ENCODE data around the gene EML2. TPM values are rescaled to one million over a fixed set of nuclear protein-coding genes. Genes with fewer than 3 reads are reported as not detected.
A peak's percentile ranks its signal among the peaks of the same experiment; 100 is the strongest.
"Not testable (repeated sequence)": the region's sequence is repeated elsewhere in the genome, so short reads cannot be mapped to it uniquely, and the experiment has no call there.

The EML2 gene
- total RNA-seq, 1 donor from 2014 or later: 19.3 TPM

DNA sequence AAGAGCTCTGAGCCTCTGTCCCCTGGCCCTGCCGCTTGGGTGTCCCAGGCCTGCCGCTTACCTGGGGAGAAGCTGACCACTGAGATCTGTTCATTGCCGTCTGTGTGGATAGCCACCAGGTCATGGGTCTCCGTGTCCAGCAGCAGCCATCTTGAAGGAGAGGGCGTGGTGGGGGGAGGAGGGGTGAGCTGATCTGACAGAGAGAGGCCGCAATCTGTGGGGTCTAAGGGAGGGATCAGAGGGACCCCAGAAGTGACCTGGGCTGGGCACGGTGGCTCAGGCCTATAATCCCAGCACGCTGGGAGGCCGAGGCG is 22.5 kb downstream of the EML2 start:
- DNase-seq (ENCODE audit: extremely low read depth, low read depth, low spot score): no peak

DNA sequence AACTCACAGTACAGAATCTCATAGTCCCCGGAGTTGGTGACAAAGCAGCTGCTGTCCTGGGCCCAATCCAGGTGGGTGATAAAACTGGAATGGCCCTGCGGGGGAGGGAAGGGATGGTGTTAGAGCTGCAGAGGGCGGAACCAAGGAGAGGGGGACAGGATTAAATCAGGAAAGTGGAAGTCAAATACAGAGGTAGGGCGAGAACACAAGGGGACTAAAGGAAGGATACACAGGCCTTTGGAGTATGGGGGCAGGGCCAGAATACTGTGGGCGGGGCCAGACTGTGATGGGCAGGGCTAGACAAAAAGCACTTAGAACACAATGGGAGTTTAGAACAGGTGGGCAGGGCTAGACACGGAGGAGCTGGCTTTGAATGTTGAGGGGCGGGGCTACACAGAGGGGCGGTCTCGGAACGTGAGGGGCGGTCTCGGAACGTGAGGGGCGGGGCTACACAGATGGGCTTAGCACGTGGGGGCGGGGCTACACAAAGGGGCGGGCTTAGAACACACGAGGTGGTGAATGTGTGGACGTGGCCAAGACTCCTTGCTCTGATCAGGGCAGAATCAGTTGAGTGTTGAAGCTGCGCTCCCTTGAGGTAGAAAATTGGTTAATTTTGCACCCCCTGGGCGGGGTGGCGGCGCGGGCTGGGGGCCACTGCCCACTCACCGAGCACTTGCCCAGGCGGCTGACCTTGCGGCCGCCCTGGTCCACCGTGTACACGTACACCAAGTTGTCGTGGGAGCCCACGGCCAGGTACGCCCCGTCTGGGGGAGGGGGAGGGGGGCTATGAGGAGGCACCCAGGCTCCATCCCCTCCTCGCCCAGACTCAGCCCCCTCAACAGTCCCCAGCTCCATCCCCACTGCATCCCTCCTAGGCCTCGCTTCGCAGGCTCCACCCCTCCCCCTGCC is 23.1 kb downstream of the EML2 start:
- peak; percentile 91 for DNase-seq (ENCODE audit: extremely low read depth, low read depth, low spot score)

DNA sequence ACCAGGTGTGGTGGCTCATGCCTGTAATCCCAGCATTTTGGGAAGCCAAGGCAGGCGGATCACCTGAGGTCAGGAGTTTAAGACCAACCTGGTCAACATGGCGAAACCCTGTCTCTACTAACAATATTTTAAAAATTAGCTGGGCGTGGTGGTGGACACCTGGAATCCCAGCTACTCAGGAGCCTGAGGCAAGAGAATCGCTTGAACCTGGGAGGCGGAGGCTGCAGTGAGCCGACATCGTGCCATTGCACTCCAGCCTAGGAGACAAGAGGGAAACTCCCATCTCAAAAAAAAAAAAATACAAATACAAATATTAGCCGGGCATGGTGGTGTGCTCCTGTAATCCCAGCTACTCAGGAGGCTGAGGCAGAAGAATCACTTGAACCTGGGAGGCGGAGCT is 24.1 kb downstream of the EML2 start:
- not testable (repeated sequence) for DNase-seq (ENCODE audit: extremely low read depth, low read depth, low spot score)

DNA sequence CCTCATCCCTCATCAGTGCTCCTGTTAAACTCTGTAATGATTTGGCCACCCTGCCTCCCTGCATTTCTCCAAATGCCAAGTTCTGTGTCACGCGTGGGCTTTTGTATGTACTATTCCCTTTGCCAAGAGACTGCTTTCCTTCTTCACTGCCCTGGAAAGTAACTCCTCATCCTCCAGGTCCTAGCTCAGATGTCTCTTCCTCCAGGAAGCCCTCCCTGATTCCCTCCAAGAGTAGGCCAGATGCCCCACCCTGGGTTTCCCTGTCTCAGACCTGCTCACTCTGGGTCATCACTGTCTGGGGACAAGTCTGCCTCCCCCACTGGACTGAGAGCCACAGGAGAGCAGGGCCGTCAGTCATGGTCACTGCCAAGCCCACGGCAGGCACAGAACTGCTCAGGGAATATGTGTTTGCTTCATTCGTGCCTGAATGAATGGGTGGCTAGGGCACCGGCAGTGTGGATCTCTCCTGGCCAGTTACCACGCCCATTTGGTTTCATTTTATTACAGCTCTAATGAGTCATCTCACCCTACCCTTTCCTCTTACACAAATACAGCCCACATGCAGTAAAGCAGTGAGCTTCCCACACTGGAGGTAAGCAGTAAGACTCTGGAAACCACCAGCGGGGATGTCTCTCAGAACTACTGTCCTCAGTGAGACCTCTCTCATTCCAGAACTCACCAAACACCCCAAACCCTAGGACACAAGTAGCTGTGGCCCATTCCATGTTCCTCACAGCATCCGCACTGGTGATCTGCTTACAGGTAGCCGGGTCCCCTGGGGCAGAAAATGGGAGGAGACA is 25.1 kb downstream of the EML2 start:
- no peak for DNase-seq (ENCODE audit: extremely low read depth, low read depth, low spot score)

DNA sequence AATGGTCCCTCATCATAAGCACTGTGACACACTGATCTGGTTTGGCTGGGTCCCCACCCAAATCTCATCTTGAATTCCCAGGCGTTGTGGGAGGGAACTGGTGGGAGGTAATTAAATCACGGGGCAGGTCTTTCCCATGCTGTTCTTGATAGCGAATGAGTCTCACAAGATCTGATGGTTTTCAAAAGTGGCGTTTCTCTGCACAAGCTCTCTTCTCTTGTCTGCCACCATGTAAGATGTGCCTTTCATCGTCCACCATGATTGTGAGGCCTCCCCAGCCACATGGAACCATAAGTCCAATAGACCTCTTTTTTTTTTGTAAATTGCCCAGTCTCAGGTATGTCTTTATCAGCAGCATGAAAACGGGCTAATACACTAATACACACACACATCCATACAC is 30.2 kb downstream of the EML2 start:
- no peak for DNase-seq (ENCODE audit: extremely low read depth, low read depth, low spot score)

DNA sequence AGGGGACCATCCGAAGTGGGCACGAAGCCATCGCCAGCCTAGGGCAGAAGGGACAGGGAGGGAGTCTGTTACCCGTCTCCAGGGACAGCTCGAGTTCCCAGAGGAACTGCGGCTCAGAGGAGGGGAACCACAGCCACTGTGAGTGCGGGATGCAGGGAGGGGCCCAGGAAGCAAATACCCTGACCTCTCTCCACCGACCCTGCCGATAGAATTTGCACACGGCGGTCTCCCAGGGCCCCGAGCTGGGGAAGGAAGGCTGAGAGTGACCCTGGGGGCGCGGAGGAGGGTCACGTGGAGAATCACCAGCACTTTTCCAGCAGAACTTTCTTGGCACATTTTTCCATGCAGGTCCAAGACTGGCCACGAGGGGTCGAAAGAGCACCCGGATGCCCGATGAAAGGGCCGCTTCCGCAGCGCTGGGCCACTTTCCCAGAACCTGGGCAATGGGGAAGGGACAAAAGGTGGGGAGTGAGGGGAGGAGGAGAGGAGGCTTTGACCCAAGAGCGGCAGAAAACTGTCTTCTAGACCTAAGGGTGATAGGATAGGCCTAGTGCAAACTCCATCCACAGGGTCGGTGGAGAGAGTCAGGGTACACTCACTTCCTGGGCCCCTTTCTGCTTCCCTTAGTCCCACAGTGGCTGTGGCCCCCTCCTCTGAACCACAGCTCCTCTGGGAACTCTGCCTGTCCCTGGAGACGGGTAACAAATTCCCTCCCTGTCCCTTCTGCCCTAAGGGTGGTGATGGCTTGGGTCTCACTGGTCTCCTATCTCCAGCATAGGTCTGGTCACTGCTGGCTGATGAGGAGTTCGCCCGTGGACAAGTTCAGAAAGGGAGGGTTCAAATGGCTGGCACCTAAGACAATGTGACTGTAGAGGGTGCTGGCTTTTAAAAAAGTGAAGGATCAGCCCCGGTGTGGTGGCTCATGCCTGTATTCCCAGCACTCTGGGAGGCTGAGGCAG is 31.8 kb downstream of the EML2 start:
- DNase-seq (ENCODE audit: extremely low read depth, low read depth, low spot score): no peak

DNA sequence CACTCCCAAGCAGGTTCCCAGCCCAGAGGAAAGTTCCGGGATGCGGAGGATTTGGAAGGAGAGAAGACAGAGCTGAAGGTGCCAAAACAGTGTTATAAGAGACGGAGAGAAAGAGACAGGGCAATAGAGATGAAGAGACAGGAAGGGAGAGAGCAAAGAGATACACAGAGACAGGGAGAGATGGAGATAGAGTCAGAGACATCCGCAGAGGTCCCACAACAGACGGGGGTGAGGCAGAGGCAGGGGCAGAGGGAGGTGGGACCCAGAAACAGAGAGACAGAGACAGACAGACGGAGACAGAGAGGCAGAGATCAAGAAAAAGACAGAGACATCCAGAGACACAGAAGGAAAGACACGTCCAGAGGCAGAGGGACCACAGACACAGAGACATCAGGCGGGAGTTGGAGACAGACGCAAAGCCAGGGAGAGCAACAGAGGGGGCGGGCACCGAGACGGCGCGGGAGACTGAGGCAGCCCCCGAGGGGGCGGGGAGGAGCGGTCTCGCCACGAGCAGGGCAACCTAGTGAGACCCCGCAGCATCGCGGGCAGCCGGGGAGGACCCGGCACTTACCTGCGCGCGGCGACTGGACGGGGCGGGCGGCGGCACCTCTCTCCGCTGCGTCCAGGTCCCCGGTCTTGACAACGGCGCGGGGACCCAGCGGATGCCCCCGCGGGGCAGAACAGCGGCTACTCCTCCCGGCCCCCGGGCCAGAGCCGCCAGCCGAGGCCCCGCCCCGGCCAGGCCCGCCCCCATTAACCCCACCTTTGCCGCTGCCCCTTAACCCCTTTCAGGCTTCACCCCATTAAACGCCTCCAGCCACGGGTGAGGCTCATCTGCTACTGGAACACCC is 37.4 kb downstream of the EML2 start, which contains the start of gene GPR4:
Gene GPR4, minus strand, starts transcription at position 689 of the 851 bp plus-strand sequence. CDS start 10,346 bp downstream, outside the sequence.
- DNase-seq (ENCODE audit: extremely low read depth, low read depth, low spot score): no peak

DNA sequence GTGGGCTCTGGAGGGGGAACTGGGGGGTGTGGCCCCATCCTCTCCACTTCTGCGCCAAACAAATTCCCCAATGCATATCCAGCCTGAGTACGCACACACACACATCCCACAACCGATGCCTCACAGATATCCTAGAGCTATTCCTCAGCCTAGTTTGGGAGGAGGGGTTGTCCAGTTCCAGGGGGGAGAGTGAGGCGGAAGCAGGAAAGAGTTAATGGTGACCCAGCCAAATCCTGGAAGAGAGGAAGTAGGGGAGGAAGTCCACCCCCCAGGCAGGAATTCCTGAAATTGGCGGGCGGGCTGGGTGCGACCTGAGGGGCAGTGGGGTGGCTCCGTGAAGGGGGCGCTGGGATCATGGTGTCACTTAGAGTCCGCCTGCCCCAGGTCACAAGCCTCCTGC is 38.1 kb downstream of the EML2 start:
- no peak for DNase-seq (ENCODE audit: extremely low read depth, low read depth, low spot score)

DNA sequence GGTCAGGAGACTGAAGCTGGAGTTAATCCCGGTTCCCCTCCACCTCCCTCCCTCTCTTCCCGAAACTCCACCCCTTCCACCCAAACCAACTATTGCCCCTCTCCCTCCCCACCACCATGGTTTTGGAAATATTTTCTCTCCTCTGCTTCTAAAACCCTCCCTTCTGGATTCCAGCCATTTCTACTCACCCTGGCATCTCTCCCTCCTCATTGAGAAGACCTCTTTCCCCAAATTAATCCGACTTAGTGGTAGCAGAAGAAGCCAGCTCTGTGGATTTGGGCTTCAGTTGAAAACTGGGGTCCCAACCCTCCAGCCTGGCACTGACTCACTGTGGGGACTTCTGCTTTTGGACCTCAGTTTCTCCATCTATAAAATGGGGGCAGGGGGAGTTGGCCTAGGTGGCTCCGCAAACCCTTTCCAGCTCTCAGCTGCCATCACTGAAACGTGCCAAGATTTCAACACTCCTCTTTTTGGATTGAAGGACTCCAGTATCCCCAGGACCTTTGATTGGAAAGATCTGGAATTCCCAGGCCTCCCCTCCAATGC is 38.8 kb downstream of the EML2 start:
- no peak for DNase-seq (ENCODE audit: extremely low read depth, low read depth, low spot score)

DNA sequence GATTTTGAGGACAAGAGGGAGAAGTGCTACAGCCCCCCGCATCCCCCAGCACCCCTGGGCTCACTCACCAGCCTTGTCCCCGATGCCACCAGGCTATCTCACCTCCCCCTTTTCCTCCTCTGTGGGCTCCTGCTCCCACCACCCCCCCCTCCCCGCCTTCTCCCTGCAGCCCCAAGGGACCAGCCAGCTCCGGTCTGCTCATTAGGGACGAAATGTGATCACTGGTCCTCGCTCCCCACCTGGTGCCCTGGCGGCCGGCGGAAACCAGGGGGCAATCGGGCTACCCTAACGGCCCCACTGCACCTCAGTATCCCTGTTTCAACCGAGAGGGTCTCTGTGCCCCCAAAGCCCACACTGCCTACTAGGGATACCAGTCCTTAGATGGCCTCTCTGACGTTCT is 39.9 kb downstream of the EML2 start:
- DNase-seq (ENCODE audit: extremely low read depth, low read depth, low spot score): no peak

DNA sequence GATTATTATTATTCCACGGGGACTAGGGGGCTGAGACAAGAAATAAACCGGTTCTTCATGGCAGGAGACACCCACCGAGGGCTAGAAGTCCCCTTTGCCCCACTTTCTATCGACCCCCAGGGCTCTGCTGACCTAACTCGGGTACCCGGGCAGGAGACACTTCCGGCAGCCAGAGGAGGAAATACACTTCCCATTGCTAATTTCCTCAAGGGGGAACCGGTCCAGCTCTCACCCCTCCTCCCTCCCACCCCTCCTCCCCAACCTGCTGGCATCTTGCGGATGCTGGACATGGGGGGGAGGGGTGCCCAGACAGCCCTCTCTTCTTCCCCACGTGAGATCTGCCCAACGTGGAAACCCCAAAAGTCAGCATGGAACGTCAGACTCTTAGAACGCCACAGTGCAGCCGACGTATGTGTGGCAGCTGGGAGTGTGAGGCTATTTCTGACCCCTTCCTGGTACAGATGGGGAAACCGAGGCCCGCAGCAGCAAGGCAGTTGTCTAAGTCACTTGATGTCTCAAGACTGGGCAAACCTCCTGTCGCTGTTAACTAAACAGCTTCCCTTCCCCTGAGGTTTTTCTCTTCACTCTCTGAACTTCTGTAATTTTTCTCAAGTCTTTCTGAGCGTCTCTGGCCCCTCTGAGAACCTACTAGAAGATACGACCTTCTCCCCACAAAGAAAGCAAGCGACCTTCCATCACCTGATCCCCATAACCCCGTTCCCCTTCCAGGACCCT is 40.8 kb downstream of the EML2 start:
- DNase-seq (ENCODE audit: extremely low read depth, low read depth, low spot score): no peak

DNA sequence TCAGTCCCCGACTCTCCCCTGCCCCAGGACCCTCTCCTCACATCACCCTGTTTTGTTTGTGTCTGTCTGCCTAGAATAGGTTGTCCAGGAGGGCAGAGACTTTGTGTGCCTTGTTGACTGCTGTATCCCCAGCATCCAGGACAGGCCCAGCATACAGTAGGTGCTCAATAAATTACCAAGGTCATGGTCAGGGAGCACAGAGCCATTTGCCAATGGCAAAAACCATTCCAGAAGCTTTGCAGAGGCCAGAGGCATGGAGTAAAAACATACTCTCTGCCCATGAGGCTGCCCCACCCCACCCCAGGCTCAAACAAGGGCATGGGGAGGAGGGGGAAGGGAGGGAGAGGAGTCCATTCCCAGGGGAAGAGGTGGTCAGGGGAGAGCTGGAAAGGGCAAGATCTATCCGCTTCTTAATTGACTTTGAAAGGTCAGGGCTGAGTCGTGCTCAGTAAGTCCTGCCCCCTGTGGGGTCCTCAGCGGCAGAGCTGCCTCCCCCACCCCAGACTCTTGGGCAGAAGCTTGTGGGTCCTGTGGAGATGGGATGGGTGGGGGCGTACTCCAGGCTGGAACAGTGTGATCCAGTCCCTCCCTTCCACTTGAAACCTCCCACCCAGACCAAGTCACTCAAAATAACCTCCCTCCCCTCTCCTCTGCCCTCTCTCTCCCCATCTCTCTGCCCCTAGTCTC is 41.6 kb downstream of the EML2 start:
- no peak for DNase-seq (ENCODE audit: extremely low read depth, low read depth, low spot score)

DNA sequence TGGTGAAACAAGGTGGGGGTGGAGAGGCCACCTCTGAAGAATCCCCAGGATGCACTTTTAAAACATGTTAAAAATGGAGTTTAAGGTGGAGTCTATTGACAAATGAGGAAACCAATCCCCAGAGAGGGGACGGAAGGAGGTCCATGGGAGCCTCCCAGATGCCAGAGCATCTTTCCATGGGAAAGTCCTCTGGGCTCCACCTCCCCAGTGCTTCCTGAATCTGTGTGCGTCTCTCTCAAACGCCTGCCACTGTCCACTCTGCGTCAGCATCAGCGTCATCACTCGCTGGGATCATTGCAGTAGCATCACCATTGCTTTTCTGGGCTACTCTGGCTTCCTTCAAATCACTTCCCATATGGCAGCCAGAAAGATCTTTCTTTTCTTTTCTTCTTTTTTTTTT is 43.4 kb downstream of the EML2 start:
- no peak for DNase-seq (ENCODE audit: extremely low read depth, low read depth, low spot score)

DNA sequence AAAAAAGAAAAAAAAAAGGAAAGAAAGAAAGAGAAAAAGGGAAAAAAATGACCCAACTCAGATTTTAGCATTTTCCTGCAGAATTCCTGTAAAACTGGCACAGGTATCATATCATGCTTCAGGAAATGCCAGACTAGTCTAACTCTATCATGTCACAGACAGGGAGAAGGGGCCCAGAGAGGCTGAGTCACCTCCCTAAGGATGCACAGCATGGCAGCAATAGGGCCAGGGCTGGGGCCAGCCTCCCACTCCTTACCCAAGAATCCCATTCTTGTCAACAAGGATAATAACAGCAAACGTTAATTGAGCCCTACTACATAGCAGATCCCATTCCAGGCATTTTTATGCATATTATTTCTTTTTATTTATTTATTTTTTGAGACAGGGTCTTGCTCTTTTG is 45.7 kb downstream of the EML2 start:
- DNase-seq (ENCODE audit: extremely low read depth, low read depth, low spot score): no peak

DNA sequence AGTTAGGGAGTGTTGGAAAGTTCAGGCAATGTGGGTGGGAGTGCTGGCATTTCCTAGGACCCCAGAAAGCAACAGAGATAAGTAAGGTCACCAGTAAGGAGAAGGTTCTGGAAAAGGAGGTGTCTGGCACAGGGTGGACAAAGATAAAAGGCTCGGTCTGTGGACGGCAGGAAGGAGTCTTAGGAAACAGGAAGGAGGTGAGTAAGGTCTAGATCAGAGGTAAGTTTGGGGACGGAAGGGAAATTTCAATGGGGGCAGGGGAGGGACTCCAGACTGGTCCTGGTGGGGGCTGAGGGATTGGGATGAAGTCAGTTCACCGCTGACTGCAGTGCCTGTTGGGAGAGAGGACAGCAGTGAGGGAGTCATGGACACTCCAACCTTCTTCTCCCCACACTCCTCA is 46.8 kb downstream of the EML2 start:
- DNase-seq (ENCODE audit: extremely low read depth, low read depth, low spot score): no peak

DNA sequence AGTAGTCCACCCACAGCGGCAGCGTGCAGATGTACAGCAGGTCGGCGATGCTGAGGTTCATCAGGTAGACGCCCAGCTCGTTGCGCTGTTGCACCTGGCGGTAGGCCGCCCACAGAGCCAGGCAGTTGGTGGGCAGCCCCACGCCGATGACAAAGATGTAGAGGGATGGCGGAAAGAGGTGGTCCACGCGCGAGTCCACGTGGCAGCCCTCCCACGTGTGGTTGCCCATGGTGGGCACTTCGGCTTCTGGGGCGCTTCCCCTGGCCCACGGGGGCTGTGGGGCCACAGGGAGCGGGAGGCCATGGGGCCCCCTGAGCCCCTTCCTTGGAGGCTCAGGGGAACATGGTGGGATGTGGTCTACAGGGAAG is 47.6 kb downstream of the EML2 start:
- no peak for DNase-seq (ENCODE audit: extremely low read depth, low read depth, low spot score)

DNA sequence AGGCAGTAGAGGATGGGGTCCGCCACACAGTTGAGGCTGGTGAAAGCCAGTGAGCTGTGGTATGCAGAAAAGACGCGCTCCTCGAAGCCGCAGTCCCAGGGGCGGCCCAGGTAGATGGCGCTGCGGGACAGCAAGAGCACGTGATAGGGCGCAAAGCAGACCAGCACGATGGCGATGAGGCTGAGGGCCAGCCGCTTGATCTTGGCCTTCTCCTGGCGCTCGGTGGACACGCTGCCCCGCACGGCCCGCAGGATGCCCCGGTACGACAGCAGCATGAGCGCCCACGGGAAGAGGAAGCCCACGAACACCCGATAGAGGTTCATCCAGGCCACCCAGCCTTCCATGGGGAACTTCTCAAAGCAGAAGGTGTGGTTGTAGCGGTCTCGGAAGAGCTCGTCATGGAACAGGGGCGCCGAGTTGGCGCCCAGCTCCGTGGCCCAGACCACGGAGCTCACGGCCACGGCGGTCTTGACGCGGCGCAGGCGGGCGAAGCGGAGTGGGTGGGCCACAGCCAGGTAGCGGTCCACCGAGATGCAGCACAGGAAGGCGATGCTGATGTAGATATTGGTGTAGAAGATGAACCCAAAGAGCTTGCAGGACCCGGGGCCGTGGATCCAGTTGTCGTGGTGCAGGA is 48.1 kb downstream of the EML2 start:
- DNase-seq (ENCODE audit: extremely low read depth, low read depth, low spot score): no peak

Data from glomerular endothelial cell (primary cell).